DMS 273 treated with DMSO at 0.1 percent for 48 hours (cell line): ENCODE data around the gene DIAPH1.
A peak's percentile ranks its signal among the peaks of the same experiment; 100 is the strongest.
"Not testable (repeated sequence)": the region's sequence is repeated elsewhere in the genome, so short reads cannot be mapped to it uniquely, and the experiment has no call there.

Experiments
- DNase-seq: peaks from one replicate; lab custom pipeline; 2025; lab: John Stamatoyannopoulos, UW

The DIAPH1 gene

DNA sequence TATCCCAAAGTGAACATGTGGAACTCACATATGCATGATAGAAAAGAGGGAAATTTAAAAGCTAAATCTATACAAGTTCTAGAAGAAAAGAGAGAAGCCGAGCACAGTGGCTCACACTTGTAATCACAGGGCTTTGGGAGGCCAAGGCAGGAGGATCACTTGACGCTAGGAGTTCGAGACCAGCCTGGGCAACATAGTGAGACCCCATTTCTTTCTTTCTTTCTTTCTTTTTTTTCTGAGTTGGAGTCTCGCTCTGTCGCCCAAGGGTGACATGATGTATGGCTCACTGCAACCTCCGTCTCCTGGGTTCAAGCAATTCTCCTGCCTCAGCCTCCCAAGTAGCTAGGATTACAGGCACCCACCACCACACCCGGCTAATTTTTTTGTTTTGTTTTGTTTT lies 8.9 kb downstream of the DIAPH1 start:
- not testable (repeated sequence) for DNase-seq

DNA sequence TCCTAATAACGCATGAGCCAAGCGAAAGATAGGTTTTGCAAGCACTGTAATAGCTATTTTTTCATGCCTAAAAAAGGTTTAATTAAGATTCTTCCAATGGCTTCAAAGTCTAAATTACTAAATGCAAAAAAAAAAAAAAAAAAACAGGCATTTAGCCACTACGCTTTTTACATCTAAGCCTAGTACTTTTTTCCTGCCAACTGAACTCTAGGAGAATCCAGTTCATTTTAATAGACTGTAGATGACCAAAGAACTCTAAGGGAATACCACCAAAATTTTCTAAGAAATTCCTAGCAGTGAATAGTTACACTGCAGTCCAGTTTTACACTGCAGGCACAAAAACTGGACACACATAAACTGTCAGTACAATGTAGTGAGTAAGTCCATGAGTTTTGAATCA lies 9.8 kb downstream of the DIAPH1 start:
- no peak for DNase-seq

DNA sequence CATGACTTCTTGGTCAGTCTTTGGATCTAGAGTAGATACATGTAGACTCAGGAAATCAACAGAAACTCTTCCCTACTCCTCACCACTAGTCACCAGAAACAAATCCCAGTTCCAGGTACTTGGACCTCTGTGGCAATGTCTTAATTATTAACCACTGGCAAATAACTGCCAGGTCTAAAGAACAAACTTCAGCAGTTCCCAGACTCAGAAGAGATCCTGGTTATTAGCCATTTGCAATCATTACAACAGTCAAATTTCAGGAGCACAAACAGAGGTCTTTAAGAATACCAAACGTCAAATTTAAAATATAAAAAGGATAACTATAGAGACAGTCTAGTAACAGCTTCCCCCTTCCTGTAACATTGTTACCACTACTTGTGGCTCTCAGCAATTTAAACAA lies 10.2 kb downstream of the DIAPH1 start:
- no peak for DNase-seq

GRCh38 chr5:141608046-141608445 lies 10.8 kb downstream of the DIAPH1 start:
- DNase-seq, result no peak

GRCh38 chr5:141605523-141606277 lies 13.1 kb downstream of the DIAPH1 start:
- DNase-seq, result no peak

DNA sequence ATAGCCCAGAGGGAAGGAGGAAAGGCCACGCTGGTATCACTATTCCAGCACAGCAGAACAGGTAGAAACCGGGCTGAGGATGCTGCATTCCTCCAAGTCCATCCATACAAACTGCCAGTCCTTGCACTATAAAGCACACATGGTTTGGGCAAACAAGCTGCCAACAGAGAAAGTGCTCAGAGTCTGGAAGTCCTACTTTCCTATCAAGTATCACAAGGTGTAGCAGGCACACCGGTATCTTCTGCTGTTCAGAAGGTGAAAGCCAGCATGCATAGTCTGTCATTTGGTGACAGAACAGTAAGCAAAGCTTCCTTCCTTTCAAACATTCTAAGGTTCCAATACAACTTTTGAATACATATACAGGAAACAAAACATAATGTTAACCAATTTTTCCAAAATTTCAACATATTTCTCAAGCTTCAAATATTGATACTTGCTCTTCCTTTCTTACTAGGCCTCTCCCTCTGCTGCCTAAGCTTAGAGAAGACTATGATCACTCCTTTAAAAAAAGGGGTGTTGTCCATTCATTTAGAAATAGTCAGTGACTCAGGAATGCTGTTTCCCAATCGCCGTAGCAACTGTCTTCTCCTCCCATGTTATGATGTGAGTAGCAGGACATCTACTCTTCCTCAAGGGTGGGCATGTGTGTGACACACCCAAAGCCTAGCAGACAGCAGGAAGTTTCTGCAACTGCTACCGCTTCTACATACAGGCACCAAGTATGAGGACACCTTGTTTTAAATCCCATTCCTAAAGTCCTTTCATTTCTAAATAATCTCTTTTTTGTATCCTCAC lies 14.7 kb downstream of the DIAPH1 start:
- DNase-seq, result no peak

GRCh38 chr5:141602606-141603005 lies 16.2 kb downstream of the DIAPH1 start:
- no peak for DNase-seq

DNA sequence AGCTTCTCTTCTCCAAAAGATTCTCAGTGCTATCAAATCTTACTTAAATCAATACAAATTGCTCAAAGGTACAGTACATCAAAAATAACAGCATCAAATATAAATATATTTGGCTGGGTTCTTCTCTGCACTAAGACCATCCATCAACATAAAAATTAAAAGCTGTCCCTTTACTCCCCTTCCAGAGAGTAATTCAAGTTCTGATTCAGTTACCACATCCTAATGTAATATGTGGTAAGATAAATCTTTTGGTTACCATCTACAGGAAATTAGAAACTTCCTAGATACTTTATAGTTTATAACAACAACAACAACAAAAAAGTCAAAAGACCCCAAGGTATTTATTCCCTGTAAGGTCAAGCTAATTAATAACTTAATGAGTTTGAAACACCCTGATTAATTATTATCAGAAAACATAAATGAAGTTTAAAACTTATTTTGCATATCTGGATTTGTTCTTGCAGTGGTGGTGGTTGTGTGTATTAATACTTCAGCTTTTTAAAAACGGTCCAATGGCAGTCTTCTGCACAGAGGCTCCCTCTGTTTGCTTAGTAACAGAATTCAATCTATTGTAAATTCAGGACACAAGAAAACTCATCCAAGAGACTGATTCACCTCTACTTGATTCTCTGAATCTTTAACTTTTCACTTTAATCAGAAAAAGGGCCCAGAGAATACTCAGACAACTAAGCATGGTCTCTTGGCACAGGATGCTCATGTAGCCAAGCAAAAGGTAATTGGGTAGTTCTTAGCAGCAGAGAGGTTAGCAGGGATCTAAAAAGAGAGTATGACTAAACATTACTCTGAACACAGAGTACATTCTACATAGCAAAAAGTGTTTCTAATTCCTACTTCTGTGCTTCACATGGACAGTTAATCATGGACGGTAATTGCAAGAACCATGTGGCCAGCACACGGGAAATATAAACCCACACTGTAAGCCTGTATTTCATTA lies 20.1 kb downstream of the DIAPH1 start:
- DNase-seq, result no peak

DNA sequence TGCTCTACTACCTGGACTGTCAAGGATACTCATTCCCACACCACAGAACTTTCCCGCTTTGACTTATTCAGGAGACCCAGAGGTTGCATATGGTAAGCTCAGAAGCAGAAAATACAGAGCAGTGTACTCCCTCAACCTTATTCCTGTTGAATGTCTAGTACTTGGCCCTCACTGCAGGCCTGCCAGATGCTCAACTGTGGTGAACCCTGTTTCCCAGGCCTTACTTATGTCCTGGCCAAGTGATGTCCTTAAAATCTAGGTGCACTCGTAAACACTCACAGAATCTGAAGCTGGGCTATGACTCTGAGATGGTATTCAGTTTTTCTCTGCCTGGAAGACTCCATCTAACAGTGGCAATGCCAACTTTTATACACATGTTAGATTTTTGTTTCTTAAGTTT lies 21.0 kb downstream of the DIAPH1 start:
- peak; percentile 66 for DNase-seq

DNA sequence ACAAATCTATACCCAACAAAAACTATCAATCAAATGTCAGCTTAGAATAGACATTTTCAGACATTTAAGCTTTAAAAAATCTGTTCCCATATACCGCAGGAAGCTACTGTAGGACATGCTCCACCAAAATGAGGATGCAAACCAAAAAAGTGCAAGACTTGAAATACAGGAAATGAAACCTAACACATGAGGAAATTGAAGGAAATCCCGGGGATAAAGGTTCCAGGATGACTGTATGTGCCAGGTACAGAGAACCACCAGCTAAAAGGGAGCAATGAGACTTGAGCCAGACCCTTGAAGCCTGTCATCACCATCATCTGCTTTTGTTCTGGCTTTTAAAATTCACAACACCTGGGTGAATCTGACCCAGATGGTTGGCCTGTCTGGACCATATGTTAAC lies 21.4 kb downstream of the DIAPH1 start:
- DNase-seq, result no peak

DNA sequence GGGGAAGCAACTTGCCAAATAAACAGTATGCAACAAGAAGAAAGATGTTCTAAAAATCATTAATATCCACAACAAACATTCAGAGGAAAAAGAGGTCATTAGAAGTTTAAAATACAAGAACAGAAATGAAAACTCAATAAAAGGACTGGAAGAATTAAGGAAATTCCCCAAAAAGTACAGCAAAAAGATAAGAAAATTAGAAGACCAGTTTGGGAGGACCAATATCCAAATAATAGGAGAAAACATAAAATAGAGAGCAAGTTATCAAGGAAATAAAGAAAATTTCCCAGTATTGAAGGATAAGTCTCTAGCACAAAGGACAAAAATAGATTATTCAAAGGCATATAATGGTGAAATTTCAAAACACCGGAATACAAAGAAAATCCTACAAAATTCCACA lies 21.9 kb downstream of the DIAPH1 start:
- DNase-seq, result no peak

DNA sequence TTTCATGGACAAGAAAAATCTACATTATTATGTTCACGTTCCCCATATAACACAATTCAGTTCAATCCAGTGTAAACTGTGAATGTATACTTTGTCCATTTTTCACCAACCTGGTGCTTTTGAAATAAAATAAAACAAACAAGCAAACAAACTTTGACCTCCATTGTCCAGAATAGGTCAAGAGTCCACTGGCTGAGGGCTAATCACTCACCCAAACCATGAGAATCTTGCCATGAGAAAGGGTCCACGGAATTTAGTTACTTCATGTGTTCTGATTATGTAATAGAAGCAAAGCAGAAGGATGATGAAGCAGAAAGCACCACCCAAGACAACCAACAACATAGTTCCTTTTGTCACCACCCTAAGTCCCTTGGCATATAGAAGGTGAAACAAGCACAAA lies 28.7 kb downstream of the DIAPH1 start:
- no peak for DNase-seq

GRCh38 chr5:141586246-141586645 lies 32.6 kb downstream of the DIAPH1 start:
- no peak for DNase-seq

- DNase-seq, result no peak
Observed at GRCh38 chr5:141585594-141585993, 33.2 kb downstream of the DIAPH1 start.

DNA sequence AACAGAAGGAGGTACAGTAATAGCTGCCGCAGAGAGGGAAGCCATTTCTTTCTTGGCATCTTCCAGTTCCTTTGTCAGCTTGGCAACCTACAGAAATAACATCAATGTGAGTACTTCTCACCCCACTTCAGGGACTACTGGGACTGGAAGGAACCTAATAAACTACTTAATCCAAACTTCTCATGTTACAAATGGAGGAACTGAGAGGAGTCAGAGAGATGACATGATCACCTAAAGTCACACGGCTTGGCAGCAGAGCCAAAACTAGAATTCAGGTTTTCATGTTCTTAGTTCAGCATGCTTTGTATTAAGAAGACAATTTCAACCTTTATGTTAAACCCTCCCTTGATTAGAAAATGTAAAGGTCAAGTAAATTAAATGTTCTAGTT lies 44.7 kb downstream of the DIAPH1 start:
- DNase-seq, result no peak

DNA sequence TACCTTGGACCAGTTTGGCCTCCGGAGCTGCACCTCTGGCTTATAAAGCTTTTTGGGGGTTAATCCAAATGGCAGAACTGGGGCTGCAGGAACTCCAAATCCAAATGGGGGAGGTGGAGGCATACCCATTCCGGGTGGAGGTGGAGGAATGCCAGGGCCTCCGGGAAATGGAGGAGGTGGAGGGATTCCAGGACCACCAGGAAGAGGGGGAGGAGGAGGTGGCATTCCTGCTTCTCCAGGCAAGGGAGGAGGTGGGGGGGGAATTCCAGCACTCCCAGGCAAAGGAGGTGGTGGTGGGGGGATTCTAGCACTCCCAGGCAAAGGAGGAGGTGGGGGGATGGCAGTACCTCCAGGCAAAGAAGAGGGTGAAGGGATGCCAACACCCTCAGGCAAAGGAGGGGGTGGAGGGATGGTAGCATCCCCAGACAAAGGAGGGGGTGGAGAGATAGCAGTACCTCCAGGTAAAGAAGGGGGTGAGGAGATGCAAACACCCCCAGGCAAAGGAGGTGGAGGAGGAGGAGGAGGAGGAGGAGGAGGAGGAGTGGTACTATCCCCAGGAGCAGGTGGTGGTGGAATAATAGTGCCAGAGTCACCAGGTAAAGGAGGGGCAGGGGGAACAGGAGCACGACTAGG lies 45.2 kb downstream of the DIAPH1 start:
- no peak for DNase-seq

DNA sequence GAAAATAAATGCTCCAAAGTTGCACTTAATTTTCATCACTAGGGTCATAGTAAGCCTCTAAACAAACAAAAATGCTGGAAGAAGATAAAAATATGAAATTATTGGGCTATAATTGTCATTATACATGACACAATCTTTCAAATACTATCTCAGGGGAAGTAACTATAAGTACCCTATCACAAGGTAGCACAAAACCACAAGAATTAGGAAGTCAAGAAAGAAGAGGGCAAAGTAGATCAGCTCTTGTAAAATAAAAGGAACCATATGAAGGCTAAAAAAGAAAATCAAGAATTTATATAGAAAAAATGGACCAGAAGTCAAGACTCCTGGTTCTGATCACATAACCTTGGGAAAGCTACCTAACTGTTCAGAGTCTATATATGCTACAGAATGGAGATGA lies 48.1 kb downstream of the DIAPH1 start:
- no peak for DNase-seq

DNA sequence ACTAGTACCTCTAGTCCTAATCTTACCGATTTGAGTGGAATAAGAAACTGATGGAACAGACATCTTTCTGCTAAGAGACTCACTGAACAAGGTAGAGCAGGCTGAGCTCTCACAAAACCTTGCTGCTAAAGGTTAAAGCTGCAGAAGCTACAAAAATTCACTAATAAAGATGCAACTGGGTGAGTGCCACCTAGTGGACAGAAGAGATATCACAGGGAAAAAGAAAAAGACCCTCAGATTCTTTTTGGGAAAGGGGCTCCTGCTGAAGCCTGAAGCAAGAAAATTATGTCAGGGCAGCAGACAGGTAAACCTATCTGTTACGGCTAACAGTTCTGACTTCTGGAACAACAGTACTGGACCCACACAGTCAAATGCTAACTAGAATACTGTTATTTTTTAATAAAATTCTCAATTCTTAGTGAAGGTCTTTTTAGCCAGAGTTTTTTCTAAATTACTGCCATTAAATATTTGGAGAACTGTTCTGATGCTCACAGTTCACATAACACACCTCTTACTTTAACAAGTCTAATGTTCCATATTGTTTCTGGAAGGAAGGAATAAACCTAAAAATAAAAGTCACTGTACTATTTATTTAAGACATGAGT lies 51.2 kb downstream of the DIAPH1 start:
- no peak for DNase-seq

DNA sequence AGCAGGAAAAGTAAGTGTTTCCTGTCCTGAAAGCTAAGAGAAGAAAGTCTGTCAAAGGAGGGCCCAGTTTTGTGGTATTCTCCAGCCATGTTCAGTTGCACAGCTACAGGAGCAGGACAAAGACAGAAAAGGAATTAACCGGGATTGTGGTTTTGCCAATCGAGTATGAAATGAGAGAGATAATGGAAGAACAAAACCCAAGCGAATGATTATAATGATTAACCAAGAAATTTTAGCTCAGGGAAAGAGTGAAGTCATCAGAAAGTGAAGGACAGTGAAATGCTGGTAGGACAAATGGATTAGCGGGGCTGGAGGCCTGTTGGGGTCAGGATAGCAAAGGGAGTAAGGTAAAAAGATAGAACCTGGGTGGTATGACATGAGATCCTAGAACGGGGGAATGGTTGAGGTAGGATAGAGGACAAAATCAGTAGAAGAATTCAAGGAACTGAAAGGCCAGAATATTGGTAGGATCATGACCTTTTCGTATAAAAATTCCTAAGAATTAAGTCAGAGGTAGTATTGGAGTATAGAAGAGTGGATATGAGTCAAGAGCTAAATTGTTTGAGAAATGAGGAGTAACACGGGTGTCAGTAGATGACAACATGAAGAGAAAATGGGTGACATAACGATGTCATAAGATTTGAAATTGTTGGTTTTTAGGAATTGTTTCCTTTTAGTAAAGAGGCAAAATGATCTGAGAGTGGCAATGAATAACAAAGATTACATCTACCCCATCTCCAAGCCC lies 52.8 kb downstream of the DIAPH1 start:
- no peak for DNase-seq

DNA sequence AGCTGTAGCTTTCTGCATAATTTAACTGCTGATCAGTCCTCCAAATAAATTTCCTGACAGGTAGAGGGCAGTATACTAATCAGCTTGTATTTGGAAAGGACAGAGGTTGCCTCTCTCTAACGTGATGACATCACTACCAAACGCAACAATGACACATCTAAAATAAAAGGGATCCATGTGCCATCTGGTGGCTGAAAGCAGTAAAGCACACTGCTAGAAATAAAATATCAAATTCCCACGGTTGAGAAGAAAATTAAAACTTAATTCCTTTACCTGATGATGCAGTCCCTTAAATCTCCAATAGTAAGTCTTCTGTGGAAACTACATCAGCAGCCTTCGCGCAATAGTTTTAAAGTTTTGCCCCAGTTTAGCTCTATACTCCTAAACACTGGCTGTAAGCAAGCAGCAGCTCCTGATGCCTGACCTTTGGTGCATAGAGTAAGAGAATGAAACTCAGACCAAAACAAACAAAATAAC lies 54.5 kb downstream of the DIAPH1 start:
- peak; percentile 89 for DNase-seq
